Measurements from ENCODE around the gene PPP1R13B. TPM values are rescaled to one million over a fixed set of nuclear protein-coding genes. Genes with fewer than 3 reads are reported as not detected.

PPP1R13B gene
- total and polyA plus RNA-seq, 2 experiments from 2014 or later, result 9.4 to 20.2 TPM

- TF ChIP-seq EZH2phosphoT487 (IDR thresholded peaks at IDR 0.05; ENCODE audit: low read depth, severe bottlenecking, unreplicated experiment), result no peak
- Histone ChIP-seq H3K27ac (no peak overlapping the region), H3K4me2 (no peak overlapping the region)
Observed at GRCh38 chr14:103859416-103860202, 12.2 kb upstream of the PPP1R13B start.

GRCh38 chr14:103858063-103858781 is 10.8 kb upstream of the PPP1R13B start:
- Histone ChIP-seq H3K9me3 (ENCODE audit: low read depth) (no peaks in the 10 kb centered on the region), H3K9me2 (replicated peaks; ENCODE audit: insufficient read depth) (no peaks in the 10 kb centered on the region), H3K36me3 (replicated peaks; ENCODE audit: insufficient read depth, low read depth) (no peaks in the 10 kb centered on the region), H3K4me3 (no peak overlapping the region), H4K20me1 (ENCODE audit: insufficient read depth, poor library complexity, severe bottlenecking) (no peaks in the 10 kb centered on the region), H3K4me1 (ENCODE audit: insufficient read depth) (peaks cover 12% of the 10 kb centered on the region), H3K4me2 (no peak overlapping the region), H3K27ac (no peak overlapping the region), H2AFZ (no peak overlapping the region), H3K79me2 (no peaks in the 10 kb centered on the region), H3K27me3 (no peaks in the 10 kb centered on the region)
- WGBS (ENCODE audit: low lambda C conversion rate, missing lambda C conversion rate), result 74% methylated on average over 13 of the region's 13 CpGs
- no peak for DNase-seq (ENCODE audit: low spot score)
- TF ChIP-seq CTCF (IDR thresholded peaks at IDR 0.05; ENCODE audit: poor library complexity), result no peak
- no peak for TF ChIP-seq EZH2 (IDR thresholded peaks at IDR 0.05; ENCODE audit: borderline replicate concordance)
- no peak for TF ChIP-seq EZH2phosphoT487 (IDR thresholded peaks at IDR 0.05; ENCODE audit: low read depth, severe bottlenecking, unreplicated experiment)

More at GRCh38 chr14:103859416-103860202, 12.2 kb upstream of the PPP1R13B start:
- 91% methylated on average over 16 of the region's 18 CpGs for WGBS (ENCODE audit: low lambda C conversion rate, missing lambda C conversion rate)
- DNase-seq (ENCODE audit: low spot score), result no peak
- no peaks in the 10 kb centered on the region for H3K9me2 ChIP-seq (replicated peaks; ENCODE audit: insufficient read depth)
- H3K79me2 ChIP-seq, result no peaks in the 10 kb centered on the region
- peaks cover 12% of the 10 kb centered on the region for H3K4me1 ChIP-seq (ENCODE audit: insufficient read depth)
- H3K9me3 ChIP-seq (ENCODE audit: low read depth), result no peaks in the 10 kb centered on the region
- no peak overlapping the region for H3K4me3 ChIP-seq
- no peak overlapping the region for H2AFZ ChIP-seq
- H3K27me3 ChIP-seq, result no peaks in the 10 kb centered on the region
- no peaks in the 10 kb centered on the region for H3K36me3 ChIP-seq (replicated peaks; ENCODE audit: insufficient read depth, low read depth)
- H4K20me1 ChIP-seq (ENCODE audit: insufficient read depth, poor library complexity, severe bottlenecking), result no peaks in the 10 kb centered on the region

GRCh38 chr14:103857256-103857655 is 9.9 kb upstream of the PPP1R13B start:
- TF ChIP-seq EZH2phosphoT487 (IDR thresholded peaks at IDR 0.05; ENCODE audit: low read depth, severe bottlenecking, unreplicated experiment) (no peak), CTCF (IDR thresholded peaks at IDR 0.05; ENCODE audit: poor library complexity) (no peak), EZH2 (IDR thresholded peaks at IDR 0.05; ENCODE audit: borderline replicate concordance) (no peak)
- 90% methylated on average over 5 of the region's 6 CpGs for WGBS (ENCODE audit: low lambda C conversion rate, missing lambda C conversion rate)
- Histone ChIP-seq H3K27me3 (no peaks in the 10 kb centered on the region), H3K36me3 (replicated peaks; ENCODE audit: insufficient read depth, low read depth) (no peaks in the 10 kb centered on the region), H4K20me1 (ENCODE audit: insufficient read depth, poor library complexity, severe bottlenecking) (no peaks in the 10 kb centered on the region), H3K4me2 (no peak overlapping the region), H3K27ac (no peak overlapping the region), H3K4me3 (no peak overlapping the region), H3K9me3 (ENCODE audit: low read depth) (no peaks in the 10 kb centered on the region), H3K4me1 (ENCODE audit: insufficient read depth) (peaks cover 12% of the 10 kb centered on the region), H3K79me2 (no peaks in the 10 kb centered on the region), H2AFZ (no peak overlapping the region), H3K9me2 (replicated peaks; ENCODE audit: insufficient read depth) (no peaks in the 10 kb centered on the region)
- no peak for DNase-seq (ENCODE audit: low spot score)

GRCh38 chr14:103856607-103857006 is 9.2 kb upstream of the PPP1R13B start:
- Histone ChIP-seq H3K79me2 (no peaks in the 10 kb centered on the region), H3K27me3 (no peaks in the 10 kb centered on the region), H3K9me2 (replicated peaks; ENCODE audit: insufficient read depth) (no peaks in the 10 kb centered on the region), H4K20me1 (ENCODE audit: insufficient read depth, poor library complexity, severe bottlenecking) (no peaks in the 10 kb centered on the region), H3K4me3 (no peak overlapping the region), H3K4me1 (ENCODE audit: insufficient read depth) (peaks cover 12% of the 10 kb centered on the region), H3K4me2 (no peak overlapping the region), H3K27ac (no peak overlapping the region), H3K36me3 (replicated peaks; ENCODE audit: insufficient read depth, low read depth) (no peaks in the 10 kb centered on the region), H3K9me3 (ENCODE audit: low read depth) (no peaks in the 10 kb centered on the region), H2AFZ (no peak overlapping the region)
- TF ChIP-seq EZH2phosphoT487 (IDR thresholded peaks at IDR 0.05; ENCODE audit: low read depth, severe bottlenecking, unreplicated experiment), result no peak
- TF ChIP-seq CTCF (IDR thresholded peaks at IDR 0.05; ENCODE audit: poor library complexity), result no peak
- TF ChIP-seq EZH2 (IDR thresholded peaks at IDR 0.05; ENCODE audit: borderline replicate concordance), result no peak
- WGBS (ENCODE audit: low lambda C conversion rate, missing lambda C conversion rate), result 73% methylated on average over 7 of the region's 7 CpGs
- DNase-seq (ENCODE audit: low spot score), result no peak
